ENCODE results near the gene KLK15.
"Not testable (repeated sequence)": the region's sequence is repeated elsewhere in the genome, so short reads cannot be mapped to it uniquely, and the experiment has no call there.

Gene KLK15

DNA sequence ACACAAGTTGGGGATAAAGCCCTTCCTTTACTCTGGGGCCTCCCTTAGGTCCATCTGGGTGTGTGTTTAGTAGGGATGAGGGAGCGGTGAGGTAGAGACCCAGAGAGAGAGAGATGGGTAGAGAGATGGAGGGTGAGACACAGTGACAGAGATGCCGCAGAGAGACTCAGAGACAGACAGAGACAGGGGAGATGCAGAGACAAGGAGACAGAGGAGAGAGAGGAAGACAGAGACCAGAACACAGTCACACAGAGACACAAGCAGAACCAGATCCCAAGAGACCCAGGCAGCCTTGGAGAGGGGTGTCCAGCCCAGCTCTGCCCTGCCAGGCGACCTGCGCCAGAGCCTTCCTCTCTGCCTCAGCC, 12.1 kb downstream of the KLK15 start:
- DNase-seq (ENCODE audit: low read depth, low spot score), result no peak

DNA sequence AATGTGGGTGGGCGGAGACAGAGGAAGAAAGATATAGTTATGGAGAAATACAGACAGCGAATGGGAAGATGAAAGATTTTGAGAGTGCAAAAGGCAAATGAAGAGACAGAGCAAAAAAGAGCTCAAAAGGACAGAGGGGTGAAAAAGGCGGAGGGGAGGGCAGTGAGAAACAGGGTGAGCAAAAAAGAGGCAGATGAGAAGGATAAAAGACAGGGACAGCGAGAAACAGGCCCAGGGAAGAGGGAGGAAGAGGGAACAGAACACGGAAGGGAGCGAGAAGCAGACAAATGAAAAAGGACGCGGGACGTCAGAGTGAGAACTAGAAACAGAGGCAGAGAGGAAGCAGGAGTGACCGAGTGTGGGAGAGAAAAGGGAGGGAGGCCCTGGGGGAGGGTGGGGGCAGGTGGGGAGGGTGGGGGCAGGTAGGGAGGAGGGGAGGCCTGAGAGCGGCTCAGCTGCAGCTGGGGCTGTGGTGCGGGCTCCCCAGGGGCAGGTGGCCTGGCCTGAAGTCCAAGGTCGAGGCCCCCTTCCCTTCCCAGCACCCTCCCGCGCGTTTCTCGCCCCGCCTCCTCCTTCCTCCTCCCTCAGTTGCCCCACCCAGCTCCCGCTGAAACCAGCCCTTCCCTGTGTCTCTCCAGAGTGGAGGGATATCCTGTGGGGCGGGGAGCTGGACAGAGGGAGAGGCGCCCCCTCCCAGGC, 12.7 kb downstream of the KLK15 start:
- DNase-seq (ENCODE audit: low read depth, low spot score), result no peak

DNA sequence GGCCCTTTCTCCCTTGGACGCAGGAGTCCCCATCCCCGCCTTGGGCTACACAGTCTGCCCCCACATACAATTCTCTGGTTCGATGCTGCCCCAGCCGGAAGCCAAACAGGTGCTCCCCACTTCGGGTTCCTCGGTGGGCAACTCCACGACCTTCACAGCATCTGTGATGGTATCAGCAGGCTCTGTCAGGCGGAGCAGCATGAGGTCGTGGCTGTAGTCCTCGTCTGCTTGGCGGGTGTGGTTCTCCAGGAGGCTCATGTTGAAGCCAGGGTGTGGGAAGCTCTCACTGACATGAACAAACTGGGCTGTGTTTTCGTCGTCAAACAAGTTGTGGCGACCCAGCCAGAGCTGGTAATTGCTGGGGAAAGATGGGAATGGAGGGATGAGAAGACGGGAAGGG, 13.3 kb downstream of the KLK15 start:
- DNase-seq (ENCODE audit: low read depth, low spot score), result no peak

- no peak for DNase-seq (ENCODE audit: low read depth, low spot score)
These were observed 13.7 kb downstream of the KLK15 start for GRCh38 chr19:50819636-50820035.

- DNase-seq (ENCODE audit: low read depth, low spot score), result no peak
These were observed 14.4 kb downstream of the KLK15 start for GRCh38 chr19:50818859-50819472.

GRCh38 chr19:50817941-50818858, 15.2 kb downstream of the KLK15 start:
- DNase-seq (ENCODE audit: low read depth, low spot score), result peak; percentile 24

DNA sequence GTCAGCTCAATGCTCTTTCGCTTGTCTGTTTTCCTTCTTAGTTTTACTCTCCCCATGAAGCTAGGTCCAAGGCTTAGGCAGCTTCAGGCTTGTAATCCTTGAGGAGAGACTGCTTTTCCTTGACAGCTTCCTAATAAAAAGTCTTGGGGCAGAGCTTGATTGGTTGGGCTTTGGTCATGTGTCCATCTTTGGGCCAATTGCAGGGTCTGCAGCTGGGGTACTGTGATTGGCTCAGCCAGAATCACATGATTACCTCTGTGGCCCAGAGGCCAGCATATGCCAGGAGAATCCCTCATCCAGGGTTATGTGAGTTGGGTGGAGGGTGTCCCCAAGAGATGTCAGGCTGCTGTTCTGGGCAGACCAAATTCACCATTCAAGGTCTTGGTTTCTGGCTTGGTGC, 17.9 kb downstream of the KLK15 start:
- no peak for DNase-seq (ENCODE audit: low read depth, low spot score)

DNA sequence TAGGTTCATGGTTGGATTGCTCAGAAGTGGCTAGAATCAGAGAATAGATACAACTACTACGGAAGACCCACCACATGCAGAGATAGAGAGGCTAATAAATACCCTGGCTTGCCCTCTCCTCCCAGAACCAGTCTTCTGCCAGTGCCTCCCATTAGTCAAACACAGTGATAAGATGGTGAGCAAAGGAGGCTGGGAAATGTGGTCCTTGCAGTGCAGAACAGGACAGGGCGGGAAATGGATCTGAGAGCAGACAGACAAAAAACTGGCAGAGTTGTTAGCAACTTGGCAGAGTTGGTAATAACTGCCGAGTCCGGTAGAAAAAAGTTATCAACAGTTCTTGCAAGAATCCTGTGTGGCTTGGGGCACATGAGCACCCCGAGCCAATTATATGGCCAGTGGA, 18.5 kb downstream of the KLK15 start:
- DNase-seq (ENCODE audit: low read depth, low spot score), result no peak

DNA sequence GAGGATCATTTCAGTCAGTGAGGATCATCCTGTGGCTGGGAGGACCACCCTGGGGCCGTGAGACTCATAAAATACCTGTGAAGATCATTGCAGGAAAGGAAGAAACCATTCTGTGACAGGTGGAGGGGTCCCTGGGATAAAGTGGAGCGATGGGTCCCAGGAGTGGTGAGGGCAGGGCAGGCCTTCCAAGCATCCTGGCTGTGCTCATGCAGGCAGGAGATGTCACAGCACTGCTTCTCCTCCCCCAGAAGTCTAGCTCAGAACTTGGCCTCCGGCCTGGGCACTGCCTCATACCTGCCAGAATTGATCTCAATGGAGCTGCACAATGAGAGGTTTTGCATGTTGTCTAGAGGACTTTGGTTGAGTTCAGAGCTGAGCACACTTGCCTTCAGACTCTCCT, 20.9 kb downstream of the KLK15 start:
- DNase-seq (ENCODE audit: low read depth, low spot score), result no peak

DNA sequence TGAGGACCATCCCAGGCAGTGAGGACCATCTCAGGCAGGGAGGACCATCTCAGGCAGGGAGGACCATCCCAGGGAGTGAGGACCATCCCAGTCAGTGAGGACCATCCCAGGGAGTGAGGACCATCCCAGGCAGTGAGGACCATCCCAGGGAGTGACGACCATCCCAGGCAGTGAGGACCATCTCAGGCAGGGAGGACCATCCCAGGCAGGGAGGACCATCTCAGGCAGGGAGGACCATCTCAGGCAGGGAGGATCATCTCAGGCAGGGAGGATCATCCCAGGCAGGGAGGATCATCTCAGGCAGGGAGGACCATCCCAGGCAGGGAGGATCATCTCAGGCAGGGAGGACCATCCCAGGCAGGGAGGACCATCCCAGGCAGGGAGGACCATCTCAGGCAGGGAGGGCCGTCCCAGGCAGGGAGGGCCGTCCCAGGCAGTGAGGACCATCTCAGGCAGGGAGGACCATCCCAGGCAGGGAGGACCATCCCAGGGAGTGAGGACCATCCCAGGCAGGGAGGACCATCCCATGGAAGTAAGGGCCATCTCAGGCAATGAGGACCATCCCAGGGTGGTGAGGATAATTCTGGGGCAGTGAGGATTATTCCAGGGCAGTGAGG, 21.6 kb downstream of the KLK15 start:
- DNase-seq (ENCODE audit: low read depth, low spot score), result not testable (repeated sequence)

DNA sequence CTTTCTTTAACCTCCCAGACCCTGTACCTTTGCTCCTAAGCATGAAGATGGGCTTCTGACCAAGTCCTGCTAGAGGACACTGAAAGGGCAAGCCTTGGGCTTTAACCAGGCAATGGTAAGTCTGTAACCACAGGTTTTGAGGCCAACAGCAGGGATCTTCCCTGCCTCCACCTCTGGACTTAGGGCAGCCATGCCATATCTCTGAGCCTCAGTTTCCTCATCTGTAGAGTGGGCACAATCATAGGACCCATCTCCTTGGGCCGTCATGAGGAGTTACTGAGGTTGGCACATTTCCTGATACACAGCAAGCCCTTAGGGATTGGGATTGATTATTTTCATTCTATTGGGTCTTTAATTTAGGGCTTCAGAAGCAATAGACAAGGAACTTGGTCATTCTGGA, 24.5 kb downstream of the KLK15 start:
- no peak for DNase-seq (ENCODE audit: low read depth, low spot score)

GRCh38 chr19:50804420-50805272, 28.7 kb downstream of the KLK15 start:
- DNase-seq (ENCODE audit: low read depth, low spot score), result peak; percentile 99

DNA sequence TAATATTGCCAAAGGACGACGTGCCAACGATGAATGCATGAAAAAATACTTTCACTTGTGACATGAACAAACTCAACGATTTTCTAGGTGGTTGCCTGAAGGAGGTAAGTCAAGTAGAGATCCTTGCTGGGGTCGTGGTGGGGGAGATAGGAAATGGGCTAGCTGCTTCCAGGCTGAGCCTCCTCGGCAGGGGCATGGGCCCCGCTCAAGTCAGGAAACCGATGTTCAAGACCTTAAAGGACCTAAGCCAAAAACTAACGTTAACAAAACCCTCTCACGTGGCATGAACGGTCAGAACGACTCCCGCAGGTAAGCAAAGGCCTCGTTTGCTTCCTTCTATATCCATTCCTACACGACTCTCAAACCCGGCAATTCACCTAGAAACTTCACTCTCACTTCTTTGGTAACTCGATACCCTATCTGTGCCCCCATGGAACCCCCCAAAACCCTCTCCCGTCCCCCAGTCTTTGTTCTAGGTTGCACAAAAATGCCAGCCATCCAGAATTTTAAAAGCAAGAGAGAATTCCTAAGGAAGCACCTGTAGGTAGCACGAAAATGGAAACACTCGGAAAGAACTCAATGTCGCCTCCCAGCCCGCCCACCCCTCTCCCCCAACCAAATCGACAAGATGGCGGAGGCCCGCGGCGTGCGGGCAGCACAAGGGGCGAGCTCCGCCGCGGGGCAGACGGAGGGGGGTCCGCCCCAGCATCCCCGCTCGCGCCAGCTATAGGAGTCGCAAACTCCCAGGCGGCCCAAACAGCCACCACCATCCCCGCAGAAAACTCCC, 29.5 kb downstream of the KLK15 start:
- peak; percentile 20 for DNase-seq (ENCODE audit: low read depth, low spot score)

- no peak for DNase-seq (ENCODE audit: low read depth, low spot score)
These were observed 32.3 kb downstream of the KLK15 start for GRCh38 chr19:50801107-50801506.

DNA sequence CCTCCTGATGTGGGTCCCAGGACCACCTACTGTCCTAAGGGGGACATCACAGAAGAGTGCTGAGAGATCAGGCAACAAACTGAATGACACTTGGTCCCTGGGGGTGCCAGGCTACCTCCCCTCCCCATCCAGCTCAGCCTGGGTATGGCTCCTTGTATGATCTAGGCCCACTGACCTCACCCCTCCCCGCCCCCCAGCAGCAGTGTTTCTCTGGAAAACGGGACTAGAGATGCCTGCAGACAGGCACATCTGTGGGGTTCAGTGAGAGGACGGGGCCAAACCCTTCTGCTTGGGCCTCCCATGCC, 33.9 kb downstream of the KLK15 start:
- DNase-seq (ENCODE audit: low read depth, low spot score), result no peak

- DNase-seq (ENCODE audit: low read depth, low spot score), result no peak
These were observed 34.5 kb downstream of the KLK15 start for GRCh38 chr19:50798659-50799546.

DNA sequence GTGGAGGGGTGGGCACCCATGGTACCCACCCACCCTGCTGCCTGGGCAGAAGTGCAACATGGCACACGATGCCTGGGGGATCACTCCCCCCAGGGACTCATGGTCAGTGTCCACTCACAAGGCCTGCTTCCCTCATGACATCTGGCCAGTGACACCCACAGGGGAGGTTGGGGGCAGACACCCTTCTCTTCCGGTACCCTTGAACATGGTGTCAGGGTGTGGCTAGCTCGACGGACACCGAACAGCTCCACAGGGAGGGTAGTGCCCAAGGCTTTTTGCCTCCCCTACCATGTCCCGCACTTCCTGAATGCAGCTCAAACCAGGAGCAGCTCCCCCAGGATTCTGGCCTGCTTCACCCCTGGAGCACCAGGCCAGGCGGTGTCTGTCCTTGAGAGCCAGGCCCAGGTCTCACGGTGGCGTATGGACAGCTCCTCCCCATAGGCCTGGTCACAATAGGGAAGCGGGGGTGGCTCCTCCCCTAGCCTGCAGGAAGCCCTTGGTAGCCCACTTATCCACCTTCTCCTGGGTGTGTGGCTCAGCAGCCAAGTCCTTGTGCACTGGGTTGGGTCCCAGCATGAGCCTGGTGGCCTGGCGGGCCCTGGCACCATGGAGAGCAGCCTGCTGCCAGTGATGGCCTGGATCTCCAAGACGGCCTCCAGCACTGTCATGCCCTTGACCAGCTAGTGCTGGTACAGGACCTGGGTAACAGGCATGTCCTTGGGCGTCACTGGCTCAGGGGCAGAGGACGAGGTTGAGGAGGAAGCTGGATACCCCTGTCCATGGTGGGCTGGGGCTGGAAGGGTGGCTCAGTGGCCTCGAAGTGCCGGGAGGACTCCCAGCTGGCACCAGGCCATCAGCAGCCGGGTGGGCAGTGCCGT, 35.4 kb downstream of the KLK15 start:
- no peak for DNase-seq (ENCODE audit: low read depth, low spot score)

- no peak for DNase-seq (ENCODE audit: low read depth, low spot score)
These were observed 36.0 kb downstream of the KLK15 start for GRCh38 chr19:50797429-50797780.

All from astrocyte of the hippocampus (primary cell).